Skeletal muscle satellite cell (primary cell): Measurements from ENCODE around the gene FBXO15.

Source experiments
- H3K27me3 ChIP-seq: 2 replicates; pipeline ENCODE4 v1.7.0; 2013; ENCODE audit warnings: low read length; ENCODE audit not compliant: control insufficient read depth, insufficient read depth
- H3K36me3 ChIP-seq: 2 replicates; pipeline ENCODE4 v1.7.0; 2013; ENCODE audit warnings: mild to moderate bottlenecking, control low read depth, low read length; ENCODE audit not compliant: insufficient read depth
- H3K4me1 ChIP-seq: 2 replicates; pipeline ENCODE4 v1.7.0; 2013; ENCODE audit warnings: low read length; ENCODE audit not compliant: control insufficient read depth, insufficient read depth
- H3K4me2 ChIP-seq: 2 replicates; pipeline ENCODE4 v1.7.0; 2013; ENCODE audit warnings: mild to moderate bottlenecking, low read length
- H3K4me3 ChIP-seq: 2 replicates; pipeline ENCODE4 v1.7.0; 2013; ENCODE audit warnings: low read length
- H3K9ac ChIP-seq: 2 replicates; pipeline ENCODE4 v1.7.0; 2013; ENCODE audit warnings: mild to moderate bottlenecking, low read depth, low read length, moderate library complexity
- H3K9me3 ChIP-seq: replicated peaks from 2 replicates; pipeline ENCODE4 v1.7.0; 2013; ENCODE audit warnings: mild to moderate bottlenecking, control low read depth, low read length

The FBXO15 gene

DNA sequence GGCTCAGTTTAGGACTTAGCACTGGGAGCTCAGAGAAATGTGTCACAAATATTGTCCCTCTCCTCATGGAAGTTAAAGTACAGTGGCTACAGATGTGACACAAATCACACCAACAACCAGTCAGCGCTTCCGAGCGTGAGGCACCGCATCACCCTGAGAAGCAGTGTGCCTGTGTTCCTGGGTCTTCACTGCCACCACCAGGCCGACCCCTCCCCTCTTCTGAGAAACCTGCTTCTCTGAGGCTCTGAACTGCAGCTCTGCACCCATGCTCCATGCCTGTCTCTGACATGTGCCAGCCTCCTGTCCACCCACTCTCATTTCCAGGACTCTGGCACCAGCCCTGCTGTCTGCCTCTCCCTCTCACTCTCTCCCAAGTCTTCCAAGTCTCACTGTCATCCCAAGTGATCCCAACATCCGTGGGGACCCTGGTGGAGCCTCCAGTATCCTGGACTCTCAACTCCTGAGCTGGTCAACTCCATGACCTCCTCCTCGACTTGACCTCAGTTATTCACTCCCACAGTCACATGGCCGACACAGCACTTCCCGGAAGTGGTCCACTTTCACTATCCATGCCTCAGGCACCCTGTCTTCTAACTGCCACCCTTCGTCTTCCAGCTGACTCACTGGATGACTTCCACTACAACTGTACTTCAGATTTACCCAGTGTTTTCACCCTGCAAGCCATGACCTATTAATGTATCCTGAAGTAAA, 73.5 kb downstream of the FBXO15 start:
- Histone ChIP-seq H3K9me3 (peaks cover 10% of the 10 kb centered on the region), H3K9ac (no peak overlapping the region), H3K4me3 (no peak overlapping the region)

DNA sequence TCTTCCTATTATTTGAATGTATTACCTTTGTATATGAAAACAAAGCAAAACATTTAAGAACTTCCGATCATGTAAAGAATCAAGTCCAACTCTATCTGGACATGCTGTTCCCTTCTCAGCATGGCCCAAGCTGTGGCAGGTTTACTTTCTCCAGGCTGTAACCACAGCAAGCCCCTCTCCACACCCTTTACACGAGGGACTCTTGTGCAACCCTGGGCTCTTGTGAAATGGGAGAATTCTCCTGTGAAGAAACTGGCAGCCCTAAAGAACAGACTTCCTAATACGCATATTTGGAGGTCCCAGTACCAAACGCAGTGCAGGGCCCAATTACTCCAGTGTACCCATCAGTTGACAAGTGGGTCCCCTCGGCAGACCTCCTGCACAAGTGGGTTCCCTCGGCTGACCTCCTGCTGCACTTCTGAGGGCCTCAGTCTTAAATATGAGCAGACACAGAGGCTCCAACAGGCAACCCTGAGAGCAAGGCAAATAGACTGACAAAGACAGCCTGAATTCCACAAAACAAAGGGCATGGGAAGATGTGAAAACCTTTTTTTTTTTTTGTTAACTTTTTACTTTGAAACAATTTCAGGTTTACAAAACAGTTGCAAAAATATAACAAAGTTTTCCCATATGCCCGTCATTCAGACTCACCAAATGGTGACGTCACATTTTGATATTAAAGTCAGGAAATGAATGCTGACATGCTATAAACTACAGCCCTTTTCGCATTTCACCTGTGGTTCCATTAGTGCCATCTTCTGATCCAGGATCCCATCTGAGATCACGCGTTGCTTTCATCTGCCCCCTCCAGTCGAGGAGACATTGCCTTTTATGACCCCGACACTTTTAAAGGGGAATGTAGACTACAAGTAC, 78.2 kb downstream of the FBXO15 start:
- Histone ChIP-seq H3K27me3 (no peaks in the 10 kb centered on the region), H3K4me3 (no peak overlapping the region), H3K36me3 (no peaks in the 10 kb centered on the region), H3K9ac (no peak overlapping the region), H3K9me3 (no peaks in the 10 kb centered on the region), H3K4me2 (no peak overlapping the region), H3K4me1 (no peaks in the 10 kb centered on the region)

More for the DNA sequence above, 73.5 kb downstream of the FBXO15 start:
- Histone ChIP-seq H3K27me3 (no peaks in the 10 kb centered on the region), H3K4me1 (no peaks in the 10 kb centered on the region), H3K4me2 (no peak overlapping the region), H3K36me3 (no peaks in the 10 kb centered on the region)

DNA sequence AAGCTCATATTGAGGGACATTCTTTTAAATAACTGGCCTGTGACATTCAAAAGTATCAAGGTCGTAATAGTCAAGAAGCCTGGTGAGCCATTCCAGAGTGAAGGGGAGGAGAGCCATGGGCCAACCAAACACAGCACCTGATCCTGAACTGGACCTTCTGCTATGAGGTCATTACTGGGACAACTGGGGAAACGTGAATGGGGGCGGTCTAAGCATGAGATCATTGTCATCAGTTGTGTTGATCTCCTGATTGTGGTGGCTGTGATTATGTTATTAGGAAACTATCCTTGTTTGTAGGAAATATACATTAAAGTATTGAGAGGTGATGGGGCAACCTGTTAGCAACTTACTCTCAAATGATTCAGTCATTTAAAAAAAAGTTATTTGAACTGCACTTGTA, 79.3 kb downstream of the FBXO15 start:
- no peaks in the 10 kb centered on the region for H3K4me1 ChIP-seq
- no peak overlapping the region for H3K4me3 ChIP-seq
- no peaks in the 10 kb centered on the region for H3K27me3 ChIP-seq

DNA sequence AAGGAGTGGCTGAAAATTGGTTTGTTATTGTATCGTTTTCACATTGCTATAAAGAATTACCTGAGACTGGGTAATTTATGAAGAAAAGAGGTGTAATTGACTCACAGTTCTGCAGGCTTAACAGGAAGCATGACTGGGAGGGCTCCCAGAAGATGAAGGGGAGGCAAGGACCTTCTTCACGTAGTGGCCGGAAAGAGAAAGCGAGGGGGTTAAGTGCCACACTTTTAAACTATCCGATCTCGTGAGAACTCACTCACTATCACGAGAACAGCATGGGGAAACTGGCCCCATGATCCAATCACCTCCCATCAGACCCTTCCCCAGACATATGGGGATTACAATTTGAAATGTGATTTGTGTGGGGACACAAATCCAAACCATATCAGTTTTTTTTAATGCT, 81.6 kb downstream of the FBXO15 start:
- H3K27me3 ChIP-seq, result no peaks in the 10 kb centered on the region
- H3K4me3 ChIP-seq, result no peak overlapping the region
- H3K9me3 ChIP-seq, result no peaks in the 10 kb centered on the region
- no peak overlapping the region for H3K4me2 ChIP-seq
- no peak overlapping the region for H3K9ac ChIP-seq
- H3K4me1 ChIP-seq, result no peaks in the 10 kb centered on the region
- H3K36me3 ChIP-seq, result no peaks in the 10 kb centered on the region

More for the DNA sequence above, 79.3 kb downstream of the FBXO15 start:
- Histone ChIP-seq H3K9ac (no peak overlapping the region), H3K4me2 (no peak overlapping the region), H3K9me3 (no peaks in the 10 kb centered on the region), H3K36me3 (no peaks in the 10 kb centered on the region)

DNA sequence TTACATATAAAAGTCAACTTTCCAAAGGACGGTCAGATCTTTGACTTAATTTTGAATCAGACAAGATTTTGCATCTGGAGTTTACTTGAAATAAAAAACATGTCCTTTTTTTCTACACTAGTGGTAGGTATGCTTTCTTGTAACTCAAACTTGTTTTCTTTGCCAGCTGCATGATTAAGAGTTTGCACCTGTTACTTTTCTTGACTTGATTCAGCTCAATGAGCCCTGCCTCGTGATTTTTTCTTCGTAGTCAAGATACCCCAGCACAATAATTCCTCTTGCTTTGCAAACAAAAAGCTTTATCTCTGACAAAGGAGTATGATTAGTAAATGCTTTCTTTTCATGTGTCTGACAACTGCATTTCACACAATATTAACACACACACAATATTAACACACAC, 82.3 kb downstream of the FBXO15 start:
- Histone ChIP-seq H3K4me3 (no peak overlapping the region), H3K4me1 (no peaks in the 10 kb centered on the region), H3K36me3 (no peaks in the 10 kb centered on the region), H3K27me3 (no peaks in the 10 kb centered on the region), H3K4me2 (no peak overlapping the region), H3K9ac (no peak overlapping the region), H3K9me3 (no peaks in the 10 kb centered on the region)

DNA sequence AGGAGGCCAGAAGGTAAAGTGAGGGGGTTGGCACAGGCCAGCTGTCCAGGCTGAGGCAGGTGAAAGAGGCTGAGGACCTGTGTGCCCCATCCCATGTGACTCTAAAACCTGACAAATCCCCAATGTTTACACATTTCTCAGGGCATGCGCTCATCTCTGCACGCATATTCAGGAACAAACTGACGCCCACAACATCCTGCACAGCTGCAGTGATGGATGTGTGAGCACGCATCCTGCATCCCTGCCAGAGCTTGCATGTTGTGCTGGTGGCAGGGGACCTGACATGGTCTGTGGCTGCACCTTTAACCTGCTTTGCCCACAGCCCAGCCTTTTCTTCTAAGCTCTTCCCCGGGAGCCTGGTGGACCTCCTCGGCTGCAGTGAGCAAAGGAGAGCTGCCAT, 83.1 kb downstream of the FBXO15 start:
- no peaks in the 10 kb centered on the region for H3K36me3 ChIP-seq
- H3K4me2 ChIP-seq, result no peak overlapping the region
- H3K4me1 ChIP-seq, result no peaks in the 10 kb centered on the region
- no peaks in the 10 kb centered on the region for H3K9me3 ChIP-seq
- no peaks in the 10 kb centered on the region for H3K27me3 ChIP-seq
- H3K9ac ChIP-seq, result no peak overlapping the region
- H3K4me3 ChIP-seq, result no peak overlapping the region

DNA sequence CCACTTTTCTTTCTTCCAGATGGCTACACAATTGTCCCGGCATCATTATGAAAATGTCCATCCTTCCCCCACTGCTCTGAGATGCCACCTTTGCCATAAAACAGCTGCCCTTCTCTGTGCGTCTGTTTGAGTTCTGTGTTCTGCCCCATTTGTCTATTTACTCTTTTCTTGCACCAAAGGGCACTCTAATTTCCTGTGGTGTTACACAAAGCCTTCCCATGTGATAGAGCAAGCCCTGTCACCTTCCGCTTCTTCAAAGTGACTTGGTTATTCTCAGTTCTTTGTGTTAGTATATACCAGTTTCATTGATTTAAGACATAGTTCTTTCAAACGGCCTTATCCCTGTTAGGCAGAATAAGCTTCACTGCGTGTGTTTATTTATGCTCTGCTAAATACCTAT, 84.1 kb downstream of the FBXO15 start:
- Histone ChIP-seq H3K36me3 (no peaks in the 10 kb centered on the region), H3K27me3 (no peaks in the 10 kb centered on the region), H3K4me2 (no peak overlapping the region), H3K9me3 (no peaks in the 10 kb centered on the region), H3K4me1 (no peaks in the 10 kb centered on the region), H3K9ac (no peak overlapping the region), H3K4me3 (no peak overlapping the region)

DNA sequence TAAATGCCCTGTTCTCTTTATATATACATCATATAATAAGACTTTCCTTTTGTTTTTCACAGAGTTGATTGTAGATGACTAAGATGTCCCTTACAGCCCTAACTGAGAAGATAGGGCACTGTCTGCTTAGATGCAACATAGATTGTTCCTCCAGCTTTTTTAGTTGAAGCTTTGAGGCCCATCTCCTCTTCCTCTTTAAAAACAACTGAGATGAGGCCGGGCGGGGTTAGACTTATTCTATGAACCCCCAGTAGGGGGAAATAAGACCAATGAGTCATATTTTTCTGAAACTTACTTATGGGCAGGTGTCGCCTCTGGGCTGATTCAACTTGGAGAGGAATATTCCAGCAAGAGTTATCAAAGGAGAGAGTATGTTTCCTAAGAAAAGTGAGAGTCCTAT, 84.6 kb downstream of the FBXO15 start:
- H3K27me3 ChIP-seq, result no peaks in the 10 kb centered on the region
- no peak overlapping the region for H3K4me2 ChIP-seq
- no peak overlapping the region for H3K4me3 ChIP-seq
- H3K36me3 ChIP-seq, result no peaks in the 10 kb centered on the region
- no peaks in the 10 kb centered on the region for H3K4me1 ChIP-seq
- no peak overlapping the region for H3K9ac ChIP-seq
- no peaks in the 10 kb centered on the region for H3K9me3 ChIP-seq

DNA sequence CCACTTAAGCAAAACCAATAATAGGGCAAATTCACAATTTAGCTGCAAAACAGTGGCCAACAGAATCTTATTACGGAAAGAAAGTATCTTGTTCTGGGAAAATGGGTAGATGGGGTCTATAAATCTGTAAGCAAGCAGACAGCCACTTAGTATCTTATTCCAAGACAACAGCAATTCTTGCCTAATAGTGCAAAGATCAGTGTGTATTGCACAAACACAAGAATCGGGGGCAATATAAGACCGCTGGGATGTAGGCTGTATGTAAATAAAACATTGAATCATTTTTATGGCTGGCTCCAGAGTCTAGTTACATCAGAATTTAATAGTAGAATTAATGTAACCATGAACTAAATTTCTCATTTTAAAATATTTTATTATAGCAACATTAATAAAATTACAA, 85.6 kb downstream of the FBXO15 start:
- no peaks in the 10 kb centered on the region for H3K4me1 ChIP-seq
- no peak overlapping the region for H3K4me3 ChIP-seq
- no peak overlapping the region for H3K4me2 ChIP-seq
- H3K36me3 ChIP-seq, result no peaks in the 10 kb centered on the region
- H3K27me3 ChIP-seq, result no peaks in the 10 kb centered on the region
- H3K9ac ChIP-seq, result no peak overlapping the region
- no peaks in the 10 kb centered on the region for H3K9me3 ChIP-seq

DNA sequence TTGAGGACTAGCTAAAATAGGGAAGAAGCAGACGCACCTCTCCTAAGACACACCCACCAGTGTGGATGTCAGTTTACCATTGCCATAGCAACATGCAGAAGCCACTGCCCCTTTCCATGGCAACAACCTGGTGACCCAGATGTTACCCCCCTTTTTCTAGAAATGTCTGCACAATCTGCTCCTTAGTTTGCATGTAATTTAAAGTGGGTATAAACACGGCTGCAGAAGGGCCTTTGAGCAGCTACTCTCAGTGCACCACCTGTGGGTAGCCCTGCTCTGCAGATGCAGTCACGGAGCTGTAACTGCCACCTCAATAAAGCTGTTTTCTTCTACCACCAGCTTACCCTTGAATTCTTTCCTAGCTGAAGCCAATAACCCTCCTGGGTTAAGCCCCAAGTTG, 87.1 kb downstream of the FBXO15 start:
- H3K9ac ChIP-seq, result no peak overlapping the region
- no peak overlapping the region for H3K4me3 ChIP-seq
- H3K4me2 ChIP-seq, result no peak overlapping the region
- H3K4me1 ChIP-seq, result no peaks in the 10 kb centered on the region
- H3K27me3 ChIP-seq, result no peaks in the 10 kb centered on the region
- H3K36me3 ChIP-seq, result no peaks in the 10 kb centered on the region
- H3K9me3 ChIP-seq, result no peaks in the 10 kb centered on the region

DNA sequence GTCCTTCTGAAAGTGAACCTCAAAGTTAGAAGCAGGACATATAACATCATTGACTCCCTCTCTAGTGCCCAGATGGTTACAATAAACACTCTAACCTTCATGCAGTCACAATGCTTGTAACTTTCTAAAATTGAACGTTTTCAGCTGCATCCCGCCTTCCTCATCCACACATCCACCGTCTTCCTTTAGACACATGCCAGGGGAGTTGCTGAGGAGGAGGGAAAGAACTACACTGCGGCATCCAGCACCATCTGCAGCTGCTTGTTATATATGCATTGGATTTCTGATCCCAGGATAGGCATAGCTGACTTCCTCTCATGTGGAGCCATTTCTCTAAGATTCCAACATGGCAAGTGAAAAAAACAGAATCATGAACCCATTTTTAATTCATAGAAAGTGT, 96.8 kb downstream of the FBXO15 start:
- no peaks in the 10 kb centered on the region for H3K27me3 ChIP-seq
- peaks cover 4% of the 10 kb centered on the region for H3K9me3 ChIP-seq
- no peaks in the 10 kb centered on the region for H3K4me1 ChIP-seq
- no peak overlapping the region for H3K9ac ChIP-seq
- H3K4me2 ChIP-seq, result no peak overlapping the region
- no peak overlapping the region for H3K4me3 ChIP-seq
- no peaks in the 10 kb centered on the region for H3K36me3 ChIP-seq
